ENCODE data around the gene FZR1. TPM values are rescaled to one million over a fixed set of nuclear protein-coding genes. Genes with fewer than 3 reads are reported as not detected.

FZR1 gene
- total RNA-seq, 1 experiment from 2014 or later, result 57.0 TPM

GRCh38 chr19:3515891-3516422 is 9.8 kb downstream of the FZR1 start:
- no peaks in the 10 kb centered on the region for H3K36me3 ChIP-seq (ENCODE audit: low read depth)
- POLR2A ChIA-PET (ENCODE audit: unreplicated experiment), result no interaction called here
- H3K79me2 ChIP-seq (ENCODE audit: low read depth), result peaks cover 41% of the 10 kb centered on the region; the same call in 1 of the 2 replicates
- no peak overlapping the region for H2AFZ ChIP-seq
- H3F3A ChIP-seq (ENCODE audit: insufficient read depth, low read depth), result no peaks in the 10 kb centered on the region
- peaks cover 15% of the 10 kb centered on the region; the same call in 1 of the 2 replicates for H4K20me1 ChIP-seq (ENCODE audit: insufficient read depth)
- DNase-seq, result no peak
- intact Hi-C loops (cut with micrococcal nuclease; ENCODE audit: unreplicated experiment), result no loop called here
- H3K27me3 ChIP-seq (ENCODE audit: insufficient read depth, low read depth), result no peaks in the 10 kb centered on the region
- no peak overlapping the region for H3K4me3 ChIP-seq
- TF ChIP-seq CTCF (conservative IDR thresholded peaks at IDR 0.05) (no peak), EZH2 (IDR thresholded peaks at IDR 0.05; ENCODE audit: low read depth) (no peak)
- no peaks in the 10 kb centered on the region for H3K4me1 ChIP-seq (replicated peaks; ENCODE audit: insufficient read depth)
- no peaks in the 10 kb centered on the region for H3K9me3 ChIP-seq (ENCODE audit: insufficient read depth, low read depth)
- CTCF ChIA-PET, result no interaction called here
- H3K27ac ChIP-seq, result no peak overlapping the region
- BruUV-seq (replicated peaks), result no TSS peak
- H3K9me2 ChIP-seq (ENCODE audit: insufficient read depth), result no peaks in the 10 kb centered on the region
- H3K4me2 ChIP-seq, result no peak overlapping the region

DNA sequence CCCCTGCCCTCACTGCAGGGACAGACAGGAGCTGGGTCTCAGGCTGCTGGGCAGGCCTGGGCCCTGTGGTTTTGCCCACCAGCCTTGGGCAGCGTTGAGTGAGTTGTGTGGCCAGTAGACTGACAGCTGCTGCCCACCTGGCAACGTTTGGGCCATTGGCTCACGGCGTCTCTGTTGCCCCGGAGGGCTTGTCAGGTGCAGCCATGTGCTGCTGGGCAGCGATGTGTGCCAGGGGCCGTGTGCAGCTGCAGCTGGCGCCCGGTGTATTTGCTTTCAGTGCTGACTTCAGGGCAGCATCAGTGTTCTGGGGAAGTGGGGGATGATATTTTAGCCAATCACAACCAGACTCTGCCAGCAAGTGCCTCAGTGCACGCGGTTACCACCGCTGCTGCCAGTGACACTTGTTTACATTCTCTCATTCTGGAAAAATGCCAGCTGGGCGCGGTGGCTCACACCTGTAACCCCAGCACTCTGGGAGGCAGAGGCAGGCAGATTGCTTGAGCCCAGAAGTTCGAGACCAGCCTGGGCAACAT is 10.6 kb downstream of the FZR1 start:
- POLR2A ChIA-PET (ENCODE audit: unreplicated experiment), result no interaction called here
- H3K9me3 ChIP-seq (ENCODE audit: insufficient read depth, low read depth), result no peaks in the 10 kb centered on the region
- no peak overlapping the region for H2AFZ ChIP-seq
- no peaks in the 10 kb centered on the region for H3K9me2 ChIP-seq (ENCODE audit: insufficient read depth)
- H3K27ac ChIP-seq, result no peak overlapping the region
- intact Hi-C loops (cut with micrococcal nuclease; ENCODE audit: unreplicated experiment), result no loop called here
- peaks cover 34% of the 10 kb centered on the region; the same call in 1 of the 2 replicates for H3K79me2 ChIP-seq (ENCODE audit: low read depth)
- no peaks in the 10 kb centered on the region for H3K4me1 ChIP-seq (replicated peaks; ENCODE audit: insufficient read depth)
- no peak overlapping the region for H3K4me2 ChIP-seq
- H3K27me3 ChIP-seq (ENCODE audit: insufficient read depth, low read depth), result no peaks in the 10 kb centered on the region
- no peaks in the 10 kb centered on the region for H3K36me3 ChIP-seq (ENCODE audit: low read depth)
- peaks cover 15% of the 10 kb centered on the region; the same call in 1 of the 2 replicates for H4K20me1 ChIP-seq (ENCODE audit: insufficient read depth)
- H3F3A ChIP-seq (ENCODE audit: insufficient read depth, low read depth), result no peaks in the 10 kb centered on the region
- no peak overlapping the region for H3K4me3 ChIP-seq
- peak in 1 of 2 experiments; percentile 47 for DNase-seq
- no TSS peak for BruUV-seq (replicated peaks)
- TF ChIP-seq CTCF (conservative IDR thresholded peaks at IDR 0.05) (no peak), EZH2 (IDR thresholded peaks at IDR 0.05; ENCODE audit: low read depth) (no peak)
- CTCF ChIA-PET, result no interaction called here

GRCh38 chr19:3517638-3518037 is 11.5 kb downstream of the FZR1 start:
- intact Hi-C loops (cut with micrococcal nuclease; ENCODE audit: unreplicated experiment), result no loop called here
- no peak for DNase-seq
- Histone ChIP-seq H4K20me1 (ENCODE audit: insufficient read depth) (peaks cover 9% of the 10 kb centered on the region; the same call in 1 of the 2 replicates), H2AFZ (no peak overlapping the region), H3K36me3 (ENCODE audit: low read depth) (no peaks in the 10 kb centered on the region), H3K9me3 (ENCODE audit: insufficient read depth, low read depth) (no peaks in the 10 kb centered on the region), H3K27me3 (ENCODE audit: insufficient read depth, low read depth) (no peaks in the 10 kb centered on the region), H3F3A (ENCODE audit: insufficient read depth, low read depth) (no peaks in the 10 kb centered on the region), H3K4me2 (no peak overlapping the region), H3K4me3 (no peak overlapping the region), H3K4me1 (replicated peaks; ENCODE audit: insufficient read depth) (no peaks in the 10 kb centered on the region), H3K79me2 (ENCODE audit: low read depth) (peaks cover 27% of the 10 kb centered on the region; the same call in 1 of the 2 replicates), H3K27ac (no peak overlapping the region), H3K9me2 (ENCODE audit: insufficient read depth) (no peaks in the 10 kb centered on the region)
- no TSS peak for BruUV-seq (replicated peaks)
- ChIA-PET POLR2A (ENCODE audit: unreplicated experiment) (no interaction called here), CTCF (no interaction called here)
- no peak for TF ChIP-seq CTCF (conservative IDR thresholded peaks at IDR 0.05)
- no peak for TF ChIP-seq EZH2 (IDR thresholded peaks at IDR 0.05; ENCODE audit: low read depth)
